CD4-positive, alpha-beta memory T cell (primary cell): Measurements from ENCODE around the gene FSTL3. TPM values are rescaled to one million over a fixed set of nuclear protein-coding genes. Genes with fewer than 3 reads are reported as not detected.

Experiments
- CTCF ChIA-PET: fragments of 350-600 bp; sonication (Branson Sonifier 250); formaldehyde crosslinking; loops from one replicate; lab custom pipeline; 2021; ENCODE audit warnings: inconsistent platforms; ENCODE audit not compliant: partially characterized antibody; lab: Charles Lee
- POLR2A ChIA-PET: fragments of 350-600 bp; sonication (Branson Sonifier 250); formaldehyde crosslinking; loops from one replicate; lab custom pipeline; 2021; ENCODE audit not compliant: partially characterized antibody; lab: Charles Lee
- DNase-seq, 5 donors: peaks; one replicate each; pipeline versions ENCODE4 v3.0.0 to v3.0.0-alpha.2; 2020 to 2022; ENCODE audit warnings: mixed read lengths in 1 of 5
- H3K27ac ChIP-seq: one replicate; pipeline ENCODE4 v1.7.0; 2013; ENCODE audit warnings: low read depth, low read length
- H3K27me3 ChIP-seq: 2 replicates; pipeline ENCODE4 v1.7.0; 2013; ENCODE audit warnings: mild to moderate bottlenecking, low read length, moderate library complexity; ENCODE audit not compliant: insufficient read depth
- H3K36me3 ChIP-seq: 2 replicates; pipeline ENCODE4 v1.7.0; 2013; ENCODE audit warnings: mild to moderate bottlenecking, low read length, moderate library complexity; ENCODE audit not compliant: insufficient read depth
- H3K4me1 ChIP-seq: 2 replicates; pipeline ENCODE4 v1.7.0; 2013; ENCODE audit warnings: mild to moderate bottlenecking, low read length, moderate library complexity; ENCODE audit not compliant: insufficient read depth
- H3K4me3 ChIP-seq, 2 donors: one replicate each; pipeline ENCODE4 v1.7.0; 2013; ENCODE audit warnings: low read length in 2 of 2, mild to moderate bottlenecking in 1 of 2
- H3K9me3 ChIP-seq, 2 donors: one replicate each; pipeline ENCODE4 v1.7.0; 2013; ENCODE audit warnings: low read length in 2 of 2, control low read depth in 1 of 2; ENCODE audit not compliant: control insufficient read depth in 1 of 2
- H3K27ac Mint-ChIP-seq, 7 donors: one replicate each; pipeline ENCODE4 v1.8.0; 2020 to 2021; ENCODE audit warnings: mixed read lengths in 7 of 7, mild to moderate bottlenecking in 6 of 7, inconsistent platforms in 3 of 7, moderate library complexity in 3 of 7
- H3K27me3 Mint-ChIP-seq, 2 donors: one replicate each; pipeline ENCODE4 v1.8.0; 2020 to 2021; ENCODE audit warnings: mixed read lengths in 2 of 2
- H3K36me3 Mint-ChIP-seq, 2 donors: one replicate each; pipeline ENCODE4 v1.8.0; 2020 to 2021; ENCODE audit warnings: mixed read lengths in 2 of 2, inconsistent platforms in 1 of 2, mild to moderate bottlenecking in 1 of 2
- H3K4me1 Mint-ChIP-seq, 4 donors: one replicate each; pipeline ENCODE4 v1.8.0; 2020 to 2021; ENCODE audit warnings: mixed read lengths in 4 of 4, mild to moderate bottlenecking in 1 of 4
- H3K4me3 Mint-ChIP-seq, 8 donors: one replicate each; pipeline ENCODE4 v1.8.0; 2020 to 2021; ENCODE audit warnings: mixed read lengths in 8 of 8, mild to moderate bottlenecking in 7 of 8, moderate library complexity in 6 of 8, inconsistent platforms in 3 of 8
- H3K9me3 Mint-ChIP-seq, 8 donors: one replicate each; pipeline ENCODE4 v1.8.0; 2020 to 2021; ENCODE audit warnings: mixed read lengths in 8 of 8, mild to moderate bottlenecking in 5 of 8, inconsistent platforms in 3 of 8, moderate library complexity in 1 of 8
- intact Hi-C: fragments of 100-400 bp; cut with micrococcal nuclease; formaldehyde crosslinking; loops from one replicate; pipeline ENCODE4 v1.15.1; 2023
- polyA plus RNA-seq, 2 donors: library from polyadenylated mRNA; unstranded; fragments of 300-500 nt; fragmentation: Illumina TruSeq; gene quantifications; one replicate each; pipeline ENCODE4 v1.2.3, GENCODE V29; 2021
- total RNA-seq, 2 experiments: library from RNA; stranded (reverse); gene quantifications; one replicate each; pipeline ENCODE4 v1.2.3, GENCODE V29; 2021

FSTL3 gene
- total and polyA plus RNA-seq, 4 experiments from 2014 or later, result 2.0 to 3.4 (median 2.5) TPM

GRCh38 chr19:650121-650520 lies 26.1 kb upstream of the FSTL3 start:
- H3K9me3 Mint-ChIP-seq, result no peaks in the 10 kb centered on the region
- H3K27me3 Mint-ChIP-seq, result no peaks in the 10 kb centered on the region
- H3K36me3 Mint-ChIP-seq, result peaks cover 3 to 21% of the 10 kb centered on the region in 2 donors
- no peak overlapping the region for H3K27ac Mint-ChIP-seq
- DNase-seq, result peak in 1 of 5 donors; percentile 1
- no peaks in the 10 kb centered on the region for H3K27me3 ChIP-seq
- no peak overlapping the region for H3K4me3 Mint-ChIP-seq
- no peak overlapping the region for H3K27ac ChIP-seq
- ChIA-PET CTCF (no interaction called here), POLR2A (interaction anchor here (1.1 to 3.2 kb wide), 2 partner anchors 9 to 11 kb away, joined by 3 to 13 read pairs; no protein-coding TSS in a partner anchor)
- intact Hi-C loops, result no loop called here
- H3K36me3 ChIP-seq, result peaks cover 52% of the 10 kb centered on the region
- H3K9me3 ChIP-seq, result no peaks in the 10 kb centered on the region
- H3K4me1 Mint-ChIP-seq, result peaks cover 3 to 18% (median 5%) of the 10 kb centered on the region in 4 donors
- peaks cover 11% of the 10 kb centered on the region for H3K4me1 ChIP-seq
- no peak overlapping the region for H3K4me3 ChIP-seq

- Mint-ChIP-seq H3K27me3 (no peaks in the 10 kb centered on the region), H3K36me3 (peaks cover 3 to 25% of the 10 kb centered on the region in 2 donors), H3K27ac (no peak overlapping the region), H3K9me3 (no peaks in the 10 kb centered on the region), H3K4me1 (peaks cover 13 to 27% (median 15%) of the 10 kb centered on the region in 4 donors), H3K4me3 (no peak overlapping the region)
- H3K9me3 ChIP-seq, result no peaks in the 10 kb centered on the region
- H3K27me3 ChIP-seq, result no peaks in the 10 kb centered on the region
- H3K4me1 ChIP-seq, result peaks cover 21% of the 10 kb centered on the region
- H3K27ac ChIP-seq, result no peak overlapping the region
- intact Hi-C loops, result no loop called here
- ChIA-PET POLR2A (no interaction called here), CTCF (no interaction called here)
- H3K4me3 ChIP-seq, result no peak overlapping the region
- peaks cover 52% of the 10 kb centered on the region for H3K36me3 ChIP-seq
- DNase-seq, result peak in 1 of 5 donors; percentile 3
Observed at GRCh38 chr19:651114-651818, 24.9 kb upstream of the FSTL3 start.

- Mint-ChIP-seq H3K36me3 (peaks cover 3 to 25% of the 10 kb centered on the region in 2 donors), H3K4me3 (no peak overlapping the region), H3K9me3 (peaks cover 0 to 2% (median 0%) of the 10 kb centered on the region in 8 donors), H3K27ac (no peak overlapping the region), H3K27me3 (no peaks in the 10 kb centered on the region), H3K4me1 (peaks cover 15 to 31% (median 19%) of the 10 kb centered on the region in 4 donors)
- H3K27me3 ChIP-seq, result no peaks in the 10 kb centered on the region
- no peaks in the 10 kb centered on the region for H3K9me3 ChIP-seq
- DNase-seq, result no peak
- ChIA-PET CTCF (no interaction called here), POLR2A (no interaction called here)
- intact Hi-C loops, result no loop called here
- H3K36me3 ChIP-seq, result peaks cover 48% of the 10 kb centered on the region
- no peak overlapping the region for H3K27ac ChIP-seq
- H3K4me3 ChIP-seq, result no peak overlapping the region
- peaks cover 28% of the 10 kb centered on the region for H3K4me1 ChIP-seq
Observed at GRCh38 chr19:651991-652390, 24.2 kb upstream of the FSTL3 start.

- Mint-ChIP-seq H3K4me3 (no peak overlapping the region), H3K36me3 (peaks cover 3 to 27% of the 10 kb centered on the region in 2 donors), H3K9me3 (peaks cover 0 to 2% (median 0%) of the 10 kb centered on the region in 8 donors), H3K27me3 (no peaks in the 10 kb centered on the region), H3K4me1 (peaks cover 17 to 38% (median 26%) of the 10 kb centered on the region in 4 donors), H3K27ac (peak overlapping the region in 1 of 7 donors; percentile 61)
- ChIA-PET CTCF (no interaction called here), POLR2A (no interaction called here)
- Histone ChIP-seq H3K9me3 (no peaks in the 10 kb centered on the region), H3K27me3 (no peaks in the 10 kb centered on the region), H3K4me3 (no peak overlapping the region), H3K4me1 (peaks cover 35% of the 10 kb centered on the region), H3K36me3 (peaks cover 44% of the 10 kb centered on the region), H3K27ac (no peak overlapping the region)
- intact Hi-C loops, result no loop called here
- no peak for DNase-seq
Observed at GRCh38 chr19:652467-653389, 23.5 kb upstream of the FSTL3 start.

- H3K27ac ChIP-seq, result no peak overlapping the region
- Mint-ChIP-seq H3K4me1 (peaks cover 17 to 44% (median 28%) of the 10 kb centered on the region in 4 donors), H3K4me3 (peak overlapping the region in 1 of 8 donors; percentile 36), H3K36me3 (peaks cover 3 to 27% of the 10 kb centered on the region in 2 donors), H3K27ac (no peak overlapping the region), H3K9me3 (peaks cover 0 to 2% (median 0%) of the 10 kb centered on the region in 8 donors), H3K27me3 (no peaks in the 10 kb centered on the region)
- ChIA-PET CTCF (no interaction called here), POLR2A (no interaction called here)
- peaks cover 42% of the 10 kb centered on the region for H3K4me1 ChIP-seq
- intact Hi-C loops, result no loop called here
- DNase-seq, result no peak
- H3K36me3 ChIP-seq, result peaks cover 42% of the 10 kb centered on the region
- no peaks in the 10 kb centered on the region for H3K9me3 ChIP-seq
- no peak overlapping the region for H3K4me3 ChIP-seq
- H3K27me3 ChIP-seq, result no peaks in the 10 kb centered on the region
Observed at GRCh38 chr19:653425-653824, 22.8 kb upstream of the FSTL3 start.

- no peak overlapping the region for H3K4me3 ChIP-seq
- DNase-seq, result no peak
- H3K36me3 Mint-ChIP-seq, result peaks cover 3 to 33% of the 10 kb centered on the region in 2 donors
- H3K27ac ChIP-seq, result no peak overlapping the region
- POLR2A ChIA-PET, result interaction anchor here (0.6 to 1.7 kb wide), 2 partner anchors 13 to 21 kb away, joined by 3 to 6 read pairs; no protein-coding TSS in a partner anchor
- H3K9me3 Mint-ChIP-seq, result peaks cover 0 to 2% (median 0%) of the 10 kb centered on the region in 8 donors
- H3K36me3 ChIP-seq, result peaks cover 39% of the 10 kb centered on the region
- H3K27me3 Mint-ChIP-seq, result peaks cover 0 to 3% of the 10 kb centered on the region in 2 donors
- CTCF ChIA-PET, result no interaction called here
- H3K27me3 ChIP-seq, result no peaks in the 10 kb centered on the region
- H3K27ac Mint-ChIP-seq, result peak overlapping the region in 6 of 7 donors; percentile 72 to 100 (median 81)
- no peaks in the 10 kb centered on the region for H3K9me3 ChIP-seq
- H3K4me1 ChIP-seq, result peaks cover 65% of the 10 kb centered on the region
- peaks cover 22 to 64% (median 44%) of the 10 kb centered on the region in 4 donors for H3K4me1 Mint-ChIP-seq
- H3K4me3 Mint-ChIP-seq, result peak overlapping the region in 4 of 8 donors; percentile 28 to 76 (median 42)
- intact Hi-C loops, result no loop called here
Observed at GRCh38 chr19:655691-656090, 20.5 kb upstream of the FSTL3 start.
